ENCODE data around the gene IL31RA. TPM values are rescaled to one million over a fixed set of nuclear protein-coding genes. Genes with fewer than 3 reads are reported as not detected.

IL31RA gene
- total RNA-seq, 4 donors from 2014 or later = 0.29 TPM; not detected in 3

GRCh38 chr5:55868846-55869245 lies 17.7 kb downstream of the IL31RA start:
- intact Hi-C loops (cut with DNase I; ENCODE audit: low total_unique reads) (no loop called here), in situ Hi-C loops (cut with MboI; ENCODE audit: low sequenced_read_pairs in 4 of 4) (no loop called here)
- ATAC-seq (no peak), DNase-seq (no peak)
- H3K36me3 ChIP-seq = no peaks in the 10 kb centered on the region
- no peak overlapping the region for H3K27ac ChIP-seq
- no peaks in the 10 kb centered on the region for H3K27me3 ChIP-seq
- H3K4me3 ChIP-seq = no peak overlapping the region
- no peaks in the 10 kb centered on the region for H3K9me3 ChIP-seq
- no peaks in the 10 kb centered on the region for H3K4me1 ChIP-seq
- TF ChIP-seq POLR2A (IDR thresholded peaks at IDR 0.05) = no peak
- no peak for TF ChIP-seq CTCF (IDR thresholded peaks at IDR 0.05 in 4 of 5, conservative IDR thresholded peaks at IDR 0.05 in 1 of 5)

- no peak for DNase-seq
- Histone ChIP-seq H3K4me1 (no peaks in the 10 kb centered on the region), H3K27me3 (no peaks in the 10 kb centered on the region), H3K27ac (no peak overlapping the region), H3K9me3 (no peaks in the 10 kb centered on the region), H3K4me3 (no peak overlapping the region), H3K36me3 (no peaks in the 10 kb centered on the region)
- in situ Hi-C loops (cut with MboI; ENCODE audit: low sequenced_read_pairs in 4 of 4) = no loop called here
- TF ChIP-seq POLR2A (IDR thresholded peaks at IDR 0.05) (no peak), CTCF (IDR thresholded peaks at IDR 0.05 in 4 of 5, conservative IDR thresholded peaks at IDR 0.05 in 1 of 5) (no peak)
- intact Hi-C loops (cut with DNase I; ENCODE audit: low total_unique reads) = no loop called here
- ATAC-seq = no peak
These were observed 18.7 kb downstream of the IL31RA start for GRCh38 chr5:55869847-55870246.

GRCh38 chr5:55873234-55873633 lies 22.1 kb downstream of the IL31RA start:
- ATAC-seq (no peak), DNase-seq (no peak)
- intact Hi-C loops (cut with DNase I; ENCODE audit: low total_unique reads) = no loop called here

GRCh38 chr5:55877655-55878054 lies 26.5 kb downstream of the IL31RA start:
- Histone ChIP-seq H3K4me1 (no peaks in the 10 kb centered on the region), H3K27ac (no peak overlapping the region), H3K4me3 (no peak overlapping the region), H3K9me3 (no peaks in the 10 kb centered on the region), H3K27me3 (no peaks in the 10 kb centered on the region), H3K36me3 (no peaks in the 10 kb centered on the region)
- no peak for TF ChIP-seq CTCF (IDR thresholded peaks at IDR 0.05 in 4 of 5, conservative IDR thresholded peaks at IDR 0.05 in 1 of 5)
- no peak for TF ChIP-seq POLR2A (IDR thresholded peaks at IDR 0.05)
- ATAC-seq (no peak), DNase-seq (no peak)
- in situ Hi-C loops (cut with MboI; ENCODE audit: low sequenced_read_pairs in 4 of 4) = no loop called here
- intact Hi-C loops (cut with DNase I; ENCODE audit: low total_unique reads) = no loop called here

More at GRCh38 chr5:55873234-55873633, 22.1 kb downstream of the IL31RA start:
- Histone ChIP-seq H3K27ac (no peak overlapping the region), H3K36me3 (no peaks in the 10 kb centered on the region), H3K27me3 (no peaks in the 10 kb centered on the region), H3K4me3 (no peak overlapping the region), H3K4me1 (no peaks in the 10 kb centered on the region), H3K9me3 (no peaks in the 10 kb centered on the region)
- TF ChIP-seq CTCF (IDR thresholded peaks at IDR 0.05 in 4 of 5, conservative IDR thresholded peaks at IDR 0.05 in 1 of 5) (no peak), POLR2A (IDR thresholded peaks at IDR 0.05) (no peak)
- in situ Hi-C loops (cut with MboI; ENCODE audit: low sequenced_read_pairs in 4 of 4) = no loop called here

- Histone ChIP-seq H3K27ac (no peak overlapping the region), H3K4me3 (no peak overlapping the region), H3K36me3 (no peaks in the 10 kb centered on the region), H3K27me3 (no peaks in the 10 kb centered on the region), H3K9me3 (no peaks in the 10 kb centered on the region), H3K4me1 (no peaks in the 10 kb centered on the region)
- intact Hi-C loops (cut with DNase I; ENCODE audit: low total_unique reads) (no loop called here), in situ Hi-C loops (cut with MboI; ENCODE audit: low sequenced_read_pairs in 4 of 4) (no loop called here)
- DNase-seq = no peak
- TF ChIP-seq CTCF (IDR thresholded peaks at IDR 0.05 in 4 of 5, conservative IDR thresholded peaks at IDR 0.05 in 1 of 5) (no peak), POLR2A (IDR thresholded peaks at IDR 0.05) (no peak)
- ATAC-seq = no peak
These were observed 29.3 kb downstream of the IL31RA start for GRCh38 chr5:55880453-55880852.
